GM19193 (cell line): Measurements from ENCODE around the gene ESPN.

Experiments
- POLR2A ChIP-seq: IDR thresholded peaks from 4 replicates; pipeline ENCODE4 v1.6.1; 2011; ENCODE audit not compliant: insufficient read depth, insufficient read length; ENCODE audit errors: extremely low read depth

The ESPN gene

GRCh38 chr1:6506210-6507036 is 81.8 kb downstream of the ESPN start:
- no peak for TF ChIP-seq POLR2A

- no peak for TF ChIP-seq POLR2A
Observed at GRCh38 chr1:6507037-6507428, 82.5 kb downstream of the ESPN start.

- TF ChIP-seq POLR2A, result no peak
Observed at GRCh38 chr1:6507461-6507911, 82.9 kb downstream of the ESPN start.

- TF ChIP-seq POLR2A, result no peak
Observed at GRCh38 chr1:6508154-6508815, 83.7 kb downstream of the ESPN start.

- no peak for TF ChIP-seq POLR2A
Observed at GRCh38 chr1:6508816-6509189, 84.2 kb downstream of the ESPN start.

- TF ChIP-seq POLR2A, result no peak
Observed at GRCh38 chr1:6509220-6509918, 84.8 kb downstream of the ESPN start.

GRCh38 chr1:6509919-6510291 is 85.3 kb downstream of the ESPN start:
- no peak for TF ChIP-seq POLR2A

- no peak for TF ChIP-seq POLR2A
Observed at GRCh38 chr1:6510493-6510892, 85.9 kb downstream of the ESPN start.
